GM12801 (cell line): ENCODE results near the gene EIPR1.

Experiments
- TF ChIP-seq, protein P1 (sequence below): IDR thresholded peaks from one replicate; pipeline ENCODE4 v1.5.1; 2011; ENCODE audit warnings: control low read depth; ENCODE audit not compliant: insufficient read length; ENCODE audit errors: extremely low read depth

Gene EIPR1

DNA sequence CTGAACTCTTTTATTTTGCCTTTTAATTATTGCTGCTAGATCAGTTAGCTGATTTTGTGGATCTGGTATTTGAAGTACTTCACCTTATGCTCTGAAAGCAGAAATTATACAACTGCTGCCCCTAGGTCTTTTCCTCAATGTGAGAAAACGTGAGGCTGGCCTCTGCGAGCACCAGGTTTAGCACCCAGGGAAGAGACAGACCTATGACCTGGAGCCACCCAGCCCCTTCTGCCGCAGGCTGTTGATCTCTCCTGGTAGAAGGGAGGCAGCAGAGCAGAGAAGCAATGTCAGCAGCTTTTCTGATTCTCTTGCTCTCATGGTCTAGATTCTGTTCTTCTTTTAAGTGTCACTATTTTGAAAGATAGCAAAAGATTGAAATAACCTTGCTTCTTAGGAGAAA, 21.8 kb upstream of the EIPR1 start:
- TF ChIP-seq, protein P1, sequence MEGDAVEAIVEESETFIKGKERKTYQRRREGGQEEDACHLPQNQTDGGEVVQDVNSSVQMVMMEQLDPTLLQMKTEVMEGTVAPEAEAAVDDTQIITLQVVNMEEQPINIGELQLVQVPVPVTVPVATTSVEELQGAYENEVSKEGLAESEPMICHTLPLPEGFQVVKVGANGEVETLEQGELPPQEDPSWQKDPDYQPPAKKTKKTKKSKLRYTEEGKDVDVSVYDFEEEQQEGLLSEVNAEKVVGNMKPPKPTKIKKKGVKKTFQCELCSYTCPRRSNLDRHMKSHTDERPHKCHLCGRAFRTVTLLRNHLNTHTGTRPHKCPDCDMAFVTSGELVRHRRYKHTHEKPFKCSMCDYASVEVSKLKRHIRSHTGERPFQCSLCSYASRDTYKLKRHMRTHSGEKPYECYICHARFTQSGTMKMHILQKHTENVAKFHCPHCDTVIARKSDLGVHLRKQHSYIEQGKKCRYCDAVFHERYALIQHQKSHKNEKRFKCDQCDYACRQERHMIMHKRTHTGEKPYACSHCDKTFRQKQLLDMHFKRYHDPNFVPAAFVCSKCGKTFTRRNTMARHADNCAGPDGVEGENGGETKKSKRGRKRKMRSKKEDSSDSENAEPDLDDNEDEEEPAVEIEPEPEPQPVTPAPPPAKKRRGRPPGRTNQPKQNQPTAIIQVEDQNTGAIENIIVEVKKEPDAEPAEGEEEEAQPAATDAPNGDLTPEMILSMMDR, result no peak

DNA sequence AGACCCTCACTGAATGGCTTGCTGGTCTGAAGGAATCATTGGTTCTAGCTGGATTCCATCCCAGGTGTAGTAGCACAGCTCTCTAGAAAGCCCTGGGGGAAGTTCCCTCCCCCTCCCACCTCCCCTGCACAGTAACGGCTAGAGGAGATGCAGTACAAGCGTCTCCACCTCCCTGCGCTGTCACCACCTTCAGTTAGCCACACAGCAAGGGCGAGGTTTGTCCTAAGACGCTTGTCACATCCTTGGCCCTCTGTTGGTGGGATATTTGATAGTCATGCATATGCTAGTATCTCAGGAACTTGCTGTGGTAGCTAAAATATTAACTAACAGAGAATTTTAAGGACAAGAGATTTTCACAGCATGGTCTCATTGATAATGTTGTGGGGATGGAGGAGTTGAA, 21.2 kb upstream of the EIPR1 start:
- TF ChIP-seq, protein P1, result no peak

DNA sequence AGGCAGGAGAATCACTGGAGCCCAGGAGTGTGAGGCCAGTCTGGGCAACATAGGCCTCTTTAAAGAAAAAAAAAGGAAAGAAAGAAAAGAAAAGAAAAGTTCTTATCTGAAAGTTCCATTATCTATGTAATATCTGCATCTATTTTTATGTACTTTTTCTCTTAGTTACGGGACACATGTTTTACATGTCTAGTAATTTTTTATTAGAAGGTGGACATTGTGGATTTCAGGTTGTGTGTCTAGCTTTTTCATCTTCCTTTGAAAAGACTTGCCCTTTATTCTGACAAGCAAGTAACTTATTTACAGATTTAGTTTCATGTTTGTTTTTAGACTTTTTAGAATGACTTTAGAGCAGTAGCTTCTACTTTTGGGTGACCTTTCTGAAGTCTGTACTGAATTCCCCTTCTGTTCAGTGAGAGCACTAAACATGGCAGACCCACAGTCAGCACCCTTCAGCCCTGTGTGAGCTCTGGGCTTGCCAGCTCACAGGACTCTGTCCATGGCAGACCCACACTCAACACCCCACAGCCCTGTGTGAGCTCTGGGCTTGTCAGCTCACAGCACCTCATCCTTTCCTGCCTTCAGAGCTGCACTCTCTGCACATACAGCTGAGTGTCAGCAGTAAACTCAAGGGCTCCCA, 19.4 kb upstream of the EIPR1 start:
- TF ChIP-seq, protein P1, result no peak

DNA sequence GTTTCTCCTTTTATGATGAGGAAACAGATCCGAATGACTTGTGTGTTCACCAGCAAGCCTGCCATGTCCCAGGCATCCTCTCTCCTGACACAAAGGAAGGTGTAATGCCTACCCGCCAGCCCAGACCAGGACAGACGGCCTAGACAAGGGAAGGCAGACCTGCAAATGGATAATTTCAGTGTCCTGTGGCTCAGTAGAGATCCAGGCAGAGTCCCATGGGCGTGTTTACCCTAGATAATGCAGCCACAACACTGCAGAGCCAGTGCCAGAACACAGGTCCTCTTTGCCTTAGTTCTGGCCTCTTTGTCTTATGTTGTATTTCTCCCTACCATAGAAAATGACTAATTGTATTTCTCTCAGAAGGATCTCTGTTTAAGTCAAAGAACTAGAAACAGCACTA, 14.6 kb upstream of the EIPR1 start:
- TF ChIP-seq, protein P1, result no peak

DNA sequence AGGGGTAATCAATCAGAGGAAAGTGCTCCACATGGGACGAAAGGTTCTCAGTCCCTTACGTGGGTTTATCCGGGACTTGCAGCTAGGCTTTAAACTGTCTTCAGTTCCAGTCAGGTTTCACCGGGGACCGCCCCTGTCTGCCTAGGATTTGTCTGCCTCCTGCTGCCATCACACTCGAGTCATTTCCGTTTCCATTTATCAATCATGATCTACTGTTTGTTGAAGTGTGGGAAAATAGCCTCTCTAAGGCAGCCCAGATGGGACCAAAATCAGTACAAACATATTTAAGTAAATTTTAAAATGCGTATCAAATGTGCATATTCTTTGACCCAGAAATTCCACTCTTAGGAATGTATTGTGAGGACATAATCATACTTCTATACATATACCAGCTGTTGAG, 12.4 kb upstream of the EIPR1 start:
- TF ChIP-seq, protein P1, result no peak

DNA sequence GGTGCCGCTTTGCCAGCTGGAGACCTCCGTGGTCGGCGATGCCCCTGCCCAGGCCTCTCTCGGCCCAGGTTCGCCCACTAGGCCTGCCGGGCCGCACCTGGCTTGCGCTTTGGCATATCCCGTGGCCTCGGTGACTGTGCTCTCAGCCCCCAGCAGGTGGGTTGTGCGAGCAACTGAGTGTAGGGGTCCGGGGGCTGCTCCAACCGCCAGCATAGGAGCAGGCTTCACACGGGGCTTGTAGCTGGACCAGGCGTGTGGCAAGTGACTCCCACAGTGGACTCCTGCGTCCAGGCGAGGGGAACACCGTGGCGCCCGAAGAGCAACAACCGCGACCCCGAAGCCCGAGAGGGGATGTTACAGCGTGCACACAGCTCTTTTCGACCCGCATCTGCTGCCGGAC, 11.6 kb upstream of the EIPR1 start:
- TF ChIP-seq, protein P1, result no peak

DNA sequence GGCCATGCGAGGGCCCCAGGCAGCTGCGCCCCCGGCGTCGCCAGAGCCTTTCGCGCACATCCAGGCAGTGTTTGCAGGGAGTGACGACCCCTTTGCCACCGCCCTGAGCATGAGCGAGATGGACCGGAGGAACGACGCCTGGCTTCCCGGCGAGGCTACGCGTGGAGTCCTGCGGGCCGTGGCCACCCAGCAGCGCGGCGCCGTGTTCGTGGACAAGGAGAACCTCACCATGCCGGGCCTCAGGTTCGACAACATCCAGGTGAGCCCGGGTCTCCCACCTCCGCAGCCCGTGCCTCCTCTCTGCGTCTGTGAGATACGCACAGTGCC, 10.8 kb upstream of the EIPR1 start:
- TF ChIP-seq, protein P1, result no peak
